ENCODE results near the gene CCDC144A.
"Not testable (repeated sequence)": the region's sequence is repeated elsewhere in the genome, so short reads cannot be mapped to it uniquely, and the experiment has no call there.

- TF ChIP-seq, protein P1, sequence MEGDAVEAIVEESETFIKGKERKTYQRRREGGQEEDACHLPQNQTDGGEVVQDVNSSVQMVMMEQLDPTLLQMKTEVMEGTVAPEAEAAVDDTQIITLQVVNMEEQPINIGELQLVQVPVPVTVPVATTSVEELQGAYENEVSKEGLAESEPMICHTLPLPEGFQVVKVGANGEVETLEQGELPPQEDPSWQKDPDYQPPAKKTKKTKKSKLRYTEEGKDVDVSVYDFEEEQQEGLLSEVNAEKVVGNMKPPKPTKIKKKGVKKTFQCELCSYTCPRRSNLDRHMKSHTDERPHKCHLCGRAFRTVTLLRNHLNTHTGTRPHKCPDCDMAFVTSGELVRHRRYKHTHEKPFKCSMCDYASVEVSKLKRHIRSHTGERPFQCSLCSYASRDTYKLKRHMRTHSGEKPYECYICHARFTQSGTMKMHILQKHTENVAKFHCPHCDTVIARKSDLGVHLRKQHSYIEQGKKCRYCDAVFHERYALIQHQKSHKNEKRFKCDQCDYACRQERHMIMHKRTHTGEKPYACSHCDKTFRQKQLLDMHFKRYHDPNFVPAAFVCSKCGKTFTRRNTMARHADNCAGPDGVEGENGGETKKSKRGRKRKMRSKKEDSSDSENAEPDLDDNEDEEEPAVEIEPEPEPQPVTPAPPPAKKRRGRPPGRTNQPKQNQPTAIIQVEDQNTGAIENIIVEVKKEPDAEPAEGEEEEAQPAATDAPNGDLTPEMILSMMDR (IDR thresholded peaks at IDR 0.05 in 2 of 3, conservative IDR thresholded peaks at IDR 0.05 in 1 of 3; ENCODE audit: borderline replicate concordance in 1 of 3, insufficient read depth in 1 of 3, low read depth in 2 of 3, low read length in 2 of 3), result not testable (repeated sequence)
- not testable (repeated sequence) for TF ChIP-seq POLR2AphosphoS5 (IDR thresholded peaks at IDR 0.05; ENCODE audit: low read depth, low read length); YY1 (IDR thresholded peaks at IDR 0.05; ENCODE audit: extremely low read depth, insufficient replicate concordance, low read depth, low read length); ZBTB33 (IDR thresholded peaks at IDR 0.05; ENCODE audit: extremely low read depth, insufficient replicate concordance, low read length); EZH2 (IDR thresholded peaks at IDR 0.05); POLR2A (IDR thresholded peaks at IDR 0.05; ENCODE audit: borderline replicate concordance, extremely low read depth, insufficient read depth, insufficient read length); SRF (IDR thresholded peaks at IDR 0.05; ENCODE audit: low read depth); TCF7L2 (IDR thresholded peaks at IDR 0.05; ENCODE audit: borderline replicate concordance, extremely low read depth, insufficient read depth, insufficient read length)
Observed at GRCh38 chr17:16812126-16812525, 122.1 kb downstream of the CCDC144A start.

Measured in HCT116 (cell line).